GM18861 (cell line): ENCODE data around the gene KCNJ5.

Experiments
- ATAC-seq: cut with Tn5 transposase; IDR thresholded peaks from one replicate; pipeline ENCODE4 v1.9.1; 2021; ENCODE audit not compliant: unreplicated experiment

The KCNJ5 gene

DNA sequence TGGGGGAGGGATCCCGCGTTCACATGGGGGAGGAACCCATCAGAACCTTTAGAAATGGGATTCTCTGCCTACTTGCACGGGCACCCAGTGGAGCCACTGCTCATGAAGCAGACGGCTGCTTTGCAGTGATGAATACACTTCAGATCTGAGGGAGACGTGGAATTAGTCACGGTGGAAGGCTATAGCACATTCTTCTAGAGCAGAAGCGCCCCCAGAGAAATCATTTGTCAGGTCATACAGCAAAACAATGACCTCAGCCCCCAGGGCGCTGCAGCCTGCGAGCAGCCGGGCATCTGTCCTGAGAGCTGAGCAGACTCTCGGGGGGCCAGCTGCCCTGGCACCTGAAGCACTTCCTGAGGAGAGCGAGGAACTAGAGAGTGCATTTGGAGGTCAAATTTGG, 38.8 kb downstream of the KCNJ5 start:
- ATAC-seq = no peak

DNA sequence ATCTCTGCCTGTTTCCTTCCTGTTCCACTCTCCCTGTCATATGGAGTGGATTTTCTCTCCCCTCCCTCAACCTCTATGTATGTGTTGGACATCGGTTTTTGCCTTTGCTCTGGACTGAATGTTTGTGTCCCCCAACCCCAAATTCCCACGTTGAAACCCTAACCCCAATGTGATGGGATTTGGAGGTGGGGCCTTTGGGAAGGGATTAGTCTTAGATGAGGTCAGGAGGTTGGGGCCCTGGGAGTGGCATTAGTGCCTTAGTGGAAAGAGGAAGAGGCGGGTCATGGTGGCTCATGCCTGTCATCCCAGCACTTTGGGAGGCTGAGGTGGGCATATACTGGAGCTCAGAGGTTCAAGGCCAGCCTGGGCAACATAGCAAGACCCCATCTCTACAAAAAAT, 39.9 kb downstream of the KCNJ5 start:
- no peak for ATAC-seq

DNA sequence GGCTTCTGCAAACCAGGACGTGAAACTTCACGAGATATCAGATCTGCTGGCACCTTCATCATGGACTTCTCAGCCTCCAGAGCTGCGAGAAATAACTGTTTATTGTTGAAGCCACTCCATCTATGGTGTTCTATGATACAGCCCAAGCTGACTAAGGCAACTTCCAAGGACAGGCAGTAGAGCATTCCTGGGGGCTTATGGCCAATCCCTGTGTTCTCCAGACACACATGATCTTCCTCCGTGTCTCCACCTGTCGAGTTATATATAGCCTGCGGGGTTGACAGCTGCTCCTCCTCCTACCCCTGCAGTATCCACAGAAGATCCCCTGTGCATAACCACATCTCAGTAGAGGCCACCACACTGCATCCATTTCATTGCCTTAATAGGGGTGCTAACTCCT, 40.5 kb downstream of the KCNJ5 start:
- ATAC-seq = no peak

DNA sequence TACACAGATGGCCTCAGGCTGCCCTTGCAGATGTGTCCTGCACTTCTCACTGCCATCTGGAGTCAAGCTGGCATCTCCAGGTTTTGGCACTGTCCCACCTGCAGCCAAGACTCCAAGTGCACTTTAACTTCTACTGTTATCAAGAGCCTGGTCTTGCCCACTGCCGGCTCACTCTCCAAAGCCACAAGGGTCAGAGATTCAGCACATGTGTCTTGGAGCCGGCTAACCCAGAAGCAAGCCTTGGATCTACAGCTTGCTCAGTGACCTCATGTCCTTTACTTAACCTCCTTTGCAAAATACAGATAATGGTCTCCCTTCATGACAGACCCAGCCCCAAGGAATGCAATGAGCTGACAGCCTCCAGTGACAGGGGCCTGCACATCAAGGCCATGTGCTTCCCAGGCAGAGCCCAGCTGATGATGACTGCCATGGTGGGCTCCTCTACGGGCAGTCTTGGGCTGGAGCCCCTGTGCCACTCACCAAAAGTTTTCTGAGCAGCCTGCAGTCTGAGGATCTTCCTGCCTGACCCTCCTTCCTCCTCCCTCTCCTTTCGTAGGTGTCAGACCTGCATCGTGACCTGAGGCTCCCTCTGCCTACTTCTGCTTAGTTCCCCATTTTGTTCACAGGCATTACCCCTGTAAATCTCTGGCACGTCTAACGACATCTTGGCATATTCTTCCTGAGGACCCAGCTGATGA, 42.5 kb downstream of the KCNJ5 start:
- ATAC-seq = no peak

DNA sequence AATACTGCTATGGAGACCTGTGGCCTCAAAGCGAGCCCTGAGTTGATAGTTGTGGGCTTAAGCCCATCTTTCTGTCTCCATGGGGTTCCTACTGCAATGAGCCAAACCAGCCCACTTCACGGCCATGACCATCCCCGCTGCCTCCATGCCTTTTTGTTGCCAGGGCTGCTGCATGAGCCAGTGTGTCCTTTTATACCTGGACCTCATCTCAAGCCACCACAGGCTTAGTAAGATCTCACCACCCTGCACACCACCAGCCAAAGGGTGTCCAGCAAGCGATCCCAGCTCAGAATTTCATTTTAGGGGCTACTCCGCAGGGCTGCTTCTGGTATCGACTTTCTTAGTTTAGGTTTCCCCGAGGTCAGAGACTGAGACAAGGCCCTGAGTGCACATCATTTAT, 43.2 kb downstream of the KCNJ5 start:
- no peak for ATAC-seq

DNA sequence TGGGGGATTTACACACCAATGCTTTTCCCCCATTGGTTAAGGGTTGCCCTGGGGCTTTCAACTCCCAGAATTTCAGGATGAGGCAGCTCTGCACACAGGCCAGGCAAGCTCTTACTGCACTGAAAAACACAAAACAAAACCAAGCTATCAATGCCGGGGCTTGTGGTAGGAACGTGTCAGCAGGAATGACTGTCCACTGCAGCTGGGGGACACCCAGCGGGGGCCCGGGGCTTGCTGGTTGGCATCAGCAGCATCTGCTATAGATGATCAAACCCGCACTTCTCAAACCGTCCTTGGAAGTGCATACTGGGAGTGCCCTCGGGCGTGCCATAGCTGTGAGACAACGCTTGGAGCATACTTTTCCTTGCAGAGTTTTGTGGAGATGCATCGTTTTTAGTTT, 43.8 kb downstream of the KCNJ5 start:
- ATAC-seq = no peak

DNA sequence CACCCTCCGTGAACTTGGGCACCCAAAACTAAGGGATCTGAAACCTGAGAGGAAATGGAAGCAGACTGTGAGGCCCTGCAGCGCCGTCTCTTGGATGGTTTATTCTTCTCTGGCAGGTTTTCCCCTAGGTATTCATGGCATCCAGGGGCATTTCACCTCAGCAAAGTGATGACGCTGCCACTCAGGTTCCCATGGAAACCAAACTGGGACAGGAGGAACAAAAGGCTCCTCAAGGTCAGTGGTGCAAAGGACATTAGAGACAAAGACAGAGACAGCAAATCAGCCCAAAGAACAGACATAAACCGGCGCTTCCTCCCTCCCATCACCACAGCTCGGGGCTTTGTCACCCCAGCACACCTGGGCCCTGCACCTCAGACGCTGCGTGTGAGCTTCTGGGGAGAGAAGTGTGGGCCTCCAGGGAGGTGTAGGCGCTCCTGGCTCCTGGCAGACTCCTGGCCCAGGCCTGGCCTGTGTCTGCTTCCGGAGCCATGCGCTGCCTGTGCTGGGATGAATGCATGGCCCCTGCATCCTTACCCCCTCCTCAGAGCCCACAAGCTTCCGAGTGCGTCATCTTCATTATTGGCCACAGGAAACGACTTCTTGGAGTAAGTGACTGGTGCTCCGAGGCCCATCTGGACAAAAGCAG, 45.6 kb downstream of the KCNJ5 start:
- no peak for ATAC-seq

DNA sequence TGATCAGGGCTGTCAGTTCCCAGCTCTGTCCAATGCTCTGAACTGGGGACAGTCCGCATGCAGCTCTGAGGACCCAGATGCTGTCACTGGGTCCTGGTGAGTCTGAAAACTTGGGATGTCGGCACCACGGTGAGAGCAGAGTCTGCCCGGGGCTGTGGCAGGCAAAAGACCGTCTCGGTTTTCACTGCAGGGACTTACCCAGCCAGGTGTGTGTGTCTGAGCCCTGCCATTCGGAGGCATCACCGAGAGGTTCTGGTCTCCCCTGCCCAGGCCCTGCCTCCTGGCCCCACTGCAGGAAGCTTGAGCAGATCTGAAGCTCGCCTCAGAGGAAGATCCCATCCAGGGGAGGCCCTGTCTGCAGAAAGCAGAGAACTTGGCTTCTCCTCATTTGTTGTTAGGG, 46.3 kb downstream of the KCNJ5 start:
- no peak for ATAC-seq

DNA sequence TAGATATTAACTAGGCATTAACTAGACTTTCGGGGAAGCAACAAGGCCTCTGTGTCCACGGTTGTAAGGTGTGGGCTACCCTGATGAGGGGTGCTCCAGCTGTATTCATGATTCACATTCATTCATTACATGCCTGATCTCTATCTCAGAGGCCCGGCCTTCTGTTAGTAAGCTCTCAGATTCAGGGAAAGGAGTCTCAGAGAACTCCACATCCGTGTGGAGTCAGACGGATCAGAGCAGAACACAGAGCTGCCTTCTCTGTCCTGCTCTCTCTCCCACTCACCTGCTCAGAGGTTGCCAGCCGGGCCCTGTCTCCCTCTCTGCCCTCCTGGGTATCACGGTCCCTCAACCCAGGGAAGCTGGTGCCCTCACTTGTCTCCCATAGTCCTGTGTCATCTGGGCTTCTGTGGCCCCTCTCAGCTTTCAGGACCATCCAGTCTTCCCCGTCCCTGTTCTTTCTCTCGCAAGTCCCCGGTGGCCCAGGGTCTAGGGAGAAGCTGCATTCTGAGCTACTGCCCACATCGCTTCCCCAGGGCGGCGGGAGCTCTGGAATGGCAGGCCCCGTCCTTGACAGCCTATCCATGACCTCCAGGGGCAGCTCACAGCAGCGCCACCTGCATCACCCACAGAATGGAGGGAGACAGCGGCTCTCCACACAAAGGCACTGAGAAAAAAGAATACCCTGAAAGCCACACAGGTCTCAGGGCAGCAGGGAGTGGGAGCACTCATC, 47.2 kb downstream of the KCNJ5 start:
- ATAC-seq = no peak

DNA sequence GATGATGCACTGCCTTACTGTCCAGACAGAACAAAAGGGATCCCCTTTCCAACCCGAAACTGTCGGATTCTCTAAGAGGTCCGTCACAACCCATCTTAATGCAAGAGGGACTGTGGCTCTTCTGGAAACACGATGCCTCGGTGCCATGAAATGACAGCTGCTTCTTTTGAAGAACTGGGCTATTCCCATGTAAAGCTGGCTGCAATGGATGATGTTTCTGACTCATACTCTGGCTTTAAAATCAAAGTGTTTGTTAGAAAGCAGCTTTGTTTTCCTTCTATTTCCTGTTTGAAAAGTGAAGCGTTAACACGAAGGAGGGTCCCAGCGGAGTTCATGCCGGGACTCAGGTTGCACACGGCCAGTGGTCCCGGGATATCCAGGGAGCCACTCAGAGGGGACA, 48.4 kb downstream of the KCNJ5 start:
- no peak for ATAC-seq

DNA sequence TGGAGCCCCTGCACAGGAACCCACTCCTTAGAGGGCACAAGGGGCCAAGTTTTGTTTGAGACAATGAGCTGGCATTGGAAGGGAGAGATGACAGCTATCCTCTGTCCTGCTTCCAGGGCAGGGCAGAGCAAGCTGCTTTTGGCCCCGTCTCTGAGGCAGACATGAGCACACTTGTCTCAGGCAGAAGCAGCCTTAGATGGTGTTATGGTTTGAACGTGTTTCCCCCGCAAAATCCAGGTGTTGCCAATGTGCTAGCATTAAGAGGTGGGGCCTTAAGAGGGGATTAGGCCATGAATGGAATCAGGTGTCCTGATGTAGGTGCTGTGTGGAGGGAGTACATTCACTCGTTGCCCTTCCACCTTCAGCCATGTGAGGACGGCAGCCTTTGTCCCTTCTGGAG, 49.0 kb downstream of the KCNJ5 start:
- no peak for ATAC-seq

DNA sequence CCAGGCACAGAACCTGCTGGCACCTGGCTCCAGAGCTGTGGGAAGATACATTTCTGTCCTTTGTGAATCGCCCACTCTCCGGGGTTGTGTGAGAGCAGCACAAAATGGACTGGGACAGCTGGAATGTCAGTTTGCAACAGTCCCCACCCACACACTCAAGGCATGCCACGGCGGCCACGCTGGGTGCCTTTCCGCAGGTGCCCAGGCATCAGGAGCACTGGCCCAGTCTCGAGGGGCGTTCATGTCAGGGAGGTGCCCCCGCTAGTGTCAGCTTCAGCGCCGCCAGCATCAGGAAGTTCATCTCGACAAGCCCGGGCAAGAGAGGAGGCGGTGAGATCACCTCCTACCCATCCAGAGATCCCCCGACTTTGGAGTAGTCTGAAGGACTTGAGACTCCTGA, 49.4 kb downstream of the KCNJ5 start:
- ATAC-seq = no peak

DNA sequence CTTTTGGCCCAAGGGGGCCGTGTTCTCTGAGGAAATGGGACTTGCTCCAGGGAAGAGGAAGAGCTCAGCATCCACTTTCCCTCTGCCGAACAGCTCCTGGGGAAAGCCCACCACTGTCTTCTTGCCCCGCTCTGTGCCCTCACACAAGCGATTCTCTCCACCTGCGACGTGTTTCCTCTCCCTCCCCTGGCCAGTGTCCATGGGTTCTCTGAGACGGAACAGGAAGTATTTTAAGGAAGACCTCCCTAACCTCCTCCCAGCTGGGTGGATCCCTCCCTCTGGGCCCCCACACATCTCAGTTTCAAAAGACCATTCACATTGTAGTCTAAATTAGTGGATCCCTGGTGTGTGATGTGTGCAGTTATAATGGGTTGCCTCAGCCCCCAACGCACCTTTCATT, 50.0 kb downstream of the KCNJ5 start:
- no peak for ATAC-seq

DNA sequence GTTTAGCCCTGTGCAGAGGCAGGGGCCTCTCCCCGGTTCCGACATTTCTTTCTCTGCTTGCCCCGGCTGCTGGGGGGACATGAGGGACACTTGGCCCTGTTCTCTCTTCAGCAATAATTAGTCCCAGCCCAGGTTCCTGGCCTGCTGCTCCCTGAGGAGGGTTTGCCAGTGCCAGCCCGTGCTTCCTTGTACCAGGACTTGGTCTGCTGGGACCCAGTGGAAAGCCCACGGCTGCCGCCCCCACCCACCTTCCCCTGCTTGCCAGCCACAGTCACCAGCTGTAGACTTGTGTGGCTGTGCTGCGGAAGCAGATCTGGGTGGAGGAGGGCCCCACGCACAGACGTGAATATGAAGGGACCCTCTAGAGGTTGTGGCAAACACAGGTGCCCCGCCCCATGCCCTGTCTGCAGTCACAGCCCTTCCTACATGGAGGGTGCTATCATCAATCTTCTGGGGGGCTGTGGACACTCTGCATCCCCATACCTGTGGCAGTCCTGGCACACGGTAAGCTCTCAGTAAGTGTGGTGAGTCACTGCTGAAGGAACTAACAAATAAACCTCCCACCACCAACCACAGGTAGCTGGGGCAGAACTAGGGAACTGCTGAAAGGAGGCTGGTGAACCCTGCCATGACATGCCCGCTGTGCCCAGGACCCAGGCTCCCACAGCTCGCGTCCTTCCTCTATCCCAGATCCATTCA, 50.6 kb downstream of the KCNJ5 start:
- ATAC-seq = no peak

DNA sequence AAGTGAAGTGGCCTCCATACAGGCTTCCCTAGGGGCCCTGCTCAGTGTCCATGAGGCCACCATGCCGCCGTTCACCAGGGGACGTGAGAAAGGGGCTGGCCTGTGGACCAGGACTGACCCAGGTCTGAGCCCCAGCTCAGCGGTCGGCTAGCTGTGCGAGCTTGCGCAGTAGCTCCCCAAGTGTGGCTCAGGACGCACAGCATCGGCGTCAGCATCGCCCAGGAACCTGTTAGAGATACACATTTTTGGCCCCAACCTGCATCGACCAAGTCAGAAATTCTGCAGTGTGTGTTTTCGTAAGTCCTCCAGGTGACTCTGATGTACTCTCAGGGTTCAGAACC, 51.1 kb downstream of the KCNJ5 start:
- ATAC-seq = no peak

DNA sequence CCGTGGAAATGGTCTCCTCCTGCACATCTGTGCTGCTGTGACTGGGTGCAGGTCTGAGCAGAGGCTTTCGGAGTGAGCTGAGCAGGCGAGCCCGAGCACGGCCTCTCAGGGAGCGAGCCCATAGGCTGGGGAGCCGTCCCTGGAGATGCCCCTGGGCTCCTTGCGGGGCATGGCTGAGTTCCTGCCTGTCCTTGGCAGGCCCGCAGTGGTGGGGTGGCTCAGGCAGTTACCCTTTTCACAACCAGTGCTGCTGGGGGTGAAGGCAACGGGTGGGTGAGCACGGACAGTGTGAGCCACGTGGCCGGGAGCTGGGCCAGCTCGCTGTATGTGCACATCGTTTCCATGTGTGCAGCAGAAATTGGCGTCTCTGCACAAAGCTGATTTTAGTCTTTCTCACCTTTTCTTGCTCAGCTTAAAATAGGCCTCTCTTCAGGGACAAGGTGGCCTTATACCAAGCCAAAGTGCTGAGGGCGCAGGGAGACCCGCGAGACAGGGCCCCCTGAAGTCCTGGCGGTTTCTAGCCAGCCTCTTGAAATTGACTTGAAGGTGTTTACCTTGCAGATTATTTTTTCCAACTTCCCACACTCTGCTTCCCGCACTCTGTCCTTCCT, 51.8 kb downstream of the KCNJ5 start, which contains the start of gene TP53AIP1:
Gene TP53AIP1 (minus strand): TSS at position 55 of the 611 bp plus-strand sequence. CDS start 5,053 bp downstream, outside the sequence.
- no peak for ATAC-seq

DNA sequence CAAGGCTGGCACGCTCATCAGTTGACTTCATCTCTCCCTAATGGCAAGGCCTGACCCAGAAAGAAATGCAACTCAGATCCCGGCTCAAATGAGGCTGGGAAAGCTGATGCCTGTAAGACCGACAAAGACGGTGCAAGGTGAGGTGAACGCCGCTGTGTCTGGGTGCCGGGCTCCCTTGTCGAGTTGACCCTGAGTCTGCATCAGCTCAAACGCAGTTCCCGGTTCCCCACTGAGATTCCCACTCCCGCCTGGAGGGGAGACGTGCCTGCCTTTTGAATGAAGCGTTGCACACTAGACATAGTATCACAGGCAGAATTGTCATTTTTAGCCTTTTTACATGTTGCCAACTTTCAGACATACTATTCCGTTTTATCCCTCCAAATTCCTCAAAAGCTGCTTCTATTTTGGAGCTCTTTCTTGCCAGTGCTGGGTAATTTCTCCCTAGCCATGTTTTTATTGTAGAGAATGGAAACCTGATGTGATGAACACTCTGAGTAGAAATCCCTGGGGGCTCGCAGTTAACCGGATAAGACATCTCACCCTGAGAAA, 52.3 kb downstream of the KCNJ5 start:
- ATAC-seq = no peak

DNA sequence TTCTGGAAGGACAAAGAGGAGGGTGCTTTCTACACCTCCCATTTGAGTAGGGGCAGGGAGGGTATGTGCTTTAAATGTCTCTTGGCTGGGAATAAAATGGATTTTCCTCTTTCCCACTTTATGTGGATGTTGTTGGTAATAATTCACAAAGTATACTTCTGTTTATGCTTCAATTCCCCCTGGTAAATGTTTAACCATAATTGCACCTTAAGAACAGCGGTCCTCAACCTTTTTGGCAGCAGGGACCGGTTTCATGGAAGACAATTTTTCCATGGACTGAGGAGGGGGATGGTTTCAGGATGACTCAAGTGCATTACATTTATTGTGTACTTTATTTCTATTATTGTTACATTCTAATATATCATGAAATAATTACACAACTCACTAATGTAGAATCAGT, 55.5 kb downstream of the KCNJ5 start:
- ATAC-seq = no peak

DNA sequence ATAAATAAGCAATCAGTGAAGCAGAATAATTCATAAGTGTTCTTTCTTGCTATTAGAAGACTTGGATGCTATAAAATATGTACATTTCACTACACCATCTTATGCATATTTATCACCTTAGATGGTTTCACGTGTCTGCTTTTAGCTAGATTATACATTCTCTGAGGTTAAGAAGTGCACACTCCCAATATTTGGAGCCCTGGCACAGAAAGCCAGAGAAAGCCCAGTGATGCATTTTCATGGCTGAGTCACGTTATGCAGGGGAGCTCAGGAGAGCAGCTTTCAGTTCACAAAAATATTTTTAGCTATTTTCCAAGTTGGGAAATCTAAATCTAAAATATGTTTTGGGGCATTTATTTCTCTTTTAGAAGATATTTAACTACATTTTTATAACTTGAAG, 56.6 kb downstream of the KCNJ5 start:
- no peak for ATAC-seq

DNA sequence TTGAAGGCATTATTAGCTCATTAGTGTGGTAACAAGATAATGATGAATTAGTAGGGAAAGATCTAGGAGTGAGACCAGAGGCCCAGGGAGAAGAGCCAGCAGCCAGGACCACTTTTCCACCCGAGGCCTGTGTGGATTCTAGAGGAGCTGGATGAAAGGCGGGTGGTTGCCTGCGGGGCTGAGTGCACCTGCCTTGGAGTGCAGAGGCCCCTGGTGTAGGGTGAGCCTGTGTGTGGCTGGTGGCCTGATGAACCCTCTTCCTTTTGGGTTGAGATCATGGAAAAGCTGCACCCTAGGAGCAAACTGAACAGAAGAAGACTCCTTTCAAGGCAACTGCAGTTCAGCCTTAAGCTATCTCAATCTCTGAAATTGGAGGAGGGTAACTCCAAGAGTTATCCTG, 57.4 kb downstream of the KCNJ5 start:
- no peak for ATAC-seq
